NOMO-1 treated with dmso at 0.1 percent for 144 hours (cell line): ENCODE results near the gene POC1B.

Experiments
- DNase-seq: peaks from one replicate; lab custom pipeline; 2025; ENCODE audit not compliant: unreplicated experiment; lab: John Stamatoyannopoulos, UW

Gene POC1B

GRCh38 chr12:89390802-89391673 is 134.8 kb downstream of the POC1B start:
- DNase-seq = no peak

GRCh38 chr12:89389755-89390661 is 135.8 kb downstream of the POC1B start:
- no peak for DNase-seq

- DNase-seq = no peak
Observed at GRCh38 chr12:89386138-89386537, 139.7 kb downstream of the POC1B start.

- no peak for DNase-seq
Observed at GRCh38 chr12:89384807-89385206, 141.0 kb downstream of the POC1B start.

GRCh38 chr12:89384050-89384758 is 141.6 kb downstream of the POC1B start:
- DNase-seq = peak; percentile 45

- no peak for DNase-seq
Observed at GRCh38 chr12:89383235-89384049, 142.4 kb downstream of the POC1B start.

- peak; percentile 62 for DNase-seq
Observed at GRCh38 chr12:89382328-89382727, 143.5 kb downstream of the POC1B start.

GRCh38 chr12:89379839-89380467 is 145.9 kb downstream of the POC1B start:
- DNase-seq = no peak

GRCh38 chr12:89379148-89379838 is 146.6 kb downstream of the POC1B start:
- DNase-seq = no peak

GRCh38 chr12:89376844-89377243 is 149.0 kb downstream of the POC1B start:
- DNase-seq = no peak

- DNase-seq = no peak
Observed at GRCh38 chr12:89376202-89376529, 149.7 kb downstream of the POC1B start.

- DNase-seq = no peak
Observed at GRCh38 chr12:89373763-89374572, 151.9 kb downstream of the POC1B start.

- DNase-seq = no peak
Observed at GRCh38 chr12:89372584-89373370, 153.1 kb downstream of the POC1B start.

- DNase-seq = no peak
Observed at GRCh38 chr12:89370850-89371249, 155.0 kb downstream of the POC1B start.

GRCh38 chr12:89370421-89370831 is 155.4 kb downstream of the POC1B start:
- no peak for DNase-seq
